Brain microvascular endothelial cell (primary cell): Measurements from ENCODE around the gene BOLA1.
"Not testable (repeated sequence)": the region's sequence is repeated elsewhere in the genome, so short reads cannot be mapped to it uniquely, and the experiment has no call there.

Source experiments
- DNase-seq: peaks from one replicate; pipeline ENCODE4 v3.0.0-alpha.2; 2020
- H3K27ac ChIP-seq: fragments of 250-450 bp; sonication (Bioruptor Pico); 2 replicates; pipeline ENCODE4 v1.5.1; 2020; ENCODE audit warnings: mild to moderate bottlenecking, moderate library complexity
- H3K27me3 ChIP-seq: fragments of 250-450 bp; sonication (Bioruptor Pico); replicated peaks from 2 replicates; pipeline ENCODE4 v1.5.1; 2020; ENCODE audit warnings: mild to moderate bottlenecking
- H3K36me3 ChIP-seq: fragments of 250-450 bp; sonication (Bioruptor Pico); replicated peaks from 2 replicates; pipeline ENCODE4 v1.5.1; 2020; ENCODE audit warnings: mild to moderate bottlenecking
- H3K4me3 ChIP-seq: 2 replicates; pipeline ENCODE4 v1.5.1; 2011; ENCODE audit warnings: low read depth, mild to moderate bottlenecking, control low read depth, low read length, moderate library complexity
- CTCF ChIP-seq: IDR thresholded peaks from 2 replicates; pipeline ENCODE4 v1.5.1; 2011; ENCODE audit warnings: low read depth, mild to moderate bottlenecking, moderate library complexity, low read length, control low read depth, inconsistent platforms; ENCODE audit errors: missing control alignments
- in situ Hi-C: cut with HindIII; loops from 2 replicates; pipeline ENCODE4 v1.10.0; 2017; ENCODE audit warnings: low sequenced_read_pairs, low pct_ligation_motif_present

BOLA1 gene

GRCh38 chr1:149936170-149936991, 37.0 kb downstream of the BOLA1 start, which contains the start of gene MTMR11:
MTMR11 (minus strand) TSS chr1:149936879; CDS start chr1:149936647, 232 bp downstream.
- Histone ChIP-seq H3K36me3 (no peaks in the 10 kb centered on the region), H3K27me3 (no peaks in the 10 kb centered on the region), H3K27ac (peak within 1 kb of the TSS; percentile 23), H3K4me3 (peak within 1 kb of the TSS; percentile 75)
- no peak for TF ChIP-seq CTCF
- no peak for DNase-seq
- in situ Hi-C loops = no loop called here

- peak; percentile 9 for TF ChIP-seq CTCF
- in situ Hi-C loops = no loop called here
- DNase-seq = no peak
- Histone ChIP-seq H3K4me3 (peak overlapping the region; percentile 75), H3K27ac (peak overlapping the region; percentile 23), H3K27me3 (no peaks in the 10 kb centered on the region), H3K36me3 (no peaks in the 10 kb centered on the region)
These were observed 37.8 kb downstream of the BOLA1 start for GRCh38 chr1:149936992-149937705.

- no peak for DNase-seq
- no peak for TF ChIP-seq CTCF
- in situ Hi-C loops = no loop called here
- Histone ChIP-seq H3K4me3 (no peak overlapping the region), H3K36me3 (no peaks in the 10 kb centered on the region), H3K27ac (no peak overlapping the region), H3K27me3 (no peaks in the 10 kb centered on the region)
These were observed 38.4 kb downstream of the BOLA1 start for GRCh38 chr1:149937759-149938158.

- DNase-seq, in situ Hi-C loops, H3K36me3 ChIP-seq, H3K27me3 ChIP-seq: not testable (repeated sequence)
- Histone ChIP-seq H3K4me3 (peak overlapping the region; percentile 9), H3K27ac (peak overlapping the region; percentile 79)
These were observed 39.3 kb downstream of the BOLA1 start for GRCh38 chr1:149938668-149939003.

- in situ Hi-C loops = no loop called here
- TF ChIP-seq CTCF = no peak
- H3K27me3 ChIP-seq = no peaks in the 10 kb centered on the region
- DNase-seq = no peak
- peaks cover 23% of the 10 kb centered on the region for H3K36me3 ChIP-seq
- no peak overlapping the region for H3K4me3 ChIP-seq
- no peak overlapping the region for H3K27ac ChIP-seq
These were observed 41.1 kb downstream of the BOLA1 start for GRCh38 chr1:149940427-149940826.

GRCh38 chr1:149942207-149942606, 42.8 kb downstream of the BOLA1 start:
- no peaks in the 10 kb centered on the region for H3K27me3 ChIP-seq
- peaks cover 31% of the 10 kb centered on the region for H3K36me3 ChIP-seq
- no peak overlapping the region for H3K27ac ChIP-seq
- H3K4me3 ChIP-seq = no peak overlapping the region
- TF ChIP-seq CTCF = peak; percentile 65
- in situ Hi-C loops = no loop called here
- DNase-seq = no peak
